HEK293 (cell line): ENCODE data around the gene KDSR.

Experiments used
- ZNF274 ChIP-seq, 2 experiments: fragments of 200-500 bp in 1 of 2; fragments of 450-650 bp in 1 of 2; sonication (Bioruptor generic) in 1 of 2; formaldehyde crosslinking in 1 of 2; IDR thresholded peaks; 2 replicates each; pipeline versions ENCODE4 v1.5.1 to v1.6.1; 2014 to 2016; ENCODE audit warnings: borderline replicate concordance in 1 of 2, inconsistent platforms in 1 of 2, low read length in 1 of 2, missing biosample characterization in 1 of 2, missing genetic modification characterization in 1 of 2
- ZNF521 ChIP-seq: fragments of 450-650 bp; formaldehyde crosslinking; IDR thresholded peaks from 2 replicates; pipeline ENCODE4 v1.5.1; 2017; ENCODE audit warnings: missing biosample characterization, mild to moderate bottlenecking, missing genetic modification characterization

DNA sequence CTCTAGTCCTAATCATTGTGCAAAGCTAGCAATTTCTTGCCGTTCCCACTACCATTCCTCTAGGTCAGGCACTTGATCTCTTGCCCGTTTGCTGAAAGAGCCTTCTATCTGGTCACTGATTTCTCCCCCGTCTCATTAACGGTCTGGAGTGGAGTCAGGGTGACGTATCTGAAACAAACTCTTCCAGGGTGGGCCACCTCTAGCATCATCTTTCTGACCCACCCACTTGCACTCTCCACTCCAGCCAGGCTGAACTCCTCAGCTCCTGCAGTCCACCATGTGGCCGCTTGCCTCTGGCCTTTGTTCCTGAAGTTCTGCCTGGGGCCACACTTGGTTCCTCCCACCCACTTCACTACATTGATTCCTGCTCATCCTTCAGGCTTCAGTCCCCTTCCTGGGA, 60.8 kb downstream of the KDSR start:
- TF ChIP-seq ZNF274 (IDR thresholded peaks at IDR 0.05; ENCODE audit: low read length) (no peak), ZNF274 (tag by site-specific recombination; IDR thresholded peaks at IDR 0.05; ENCODE audit: borderline replicate concordance) (no peak), ZNF521 (tag by site-specific recombination) (no peak)
